IMR-90 (cell line): Measurements from ENCODE around the gene AGO3. TPM values are rescaled to one million over a fixed set of nuclear protein-coding genes. Genes with fewer than 3 reads are reported as not detected.

Experiments
- ATAC-seq: fragments of 200-7000 bp; cut with Tn5 transposase; 2 replicates; pipeline ENCODE4 v1.9.1; 2020; ENCODE audit warnings: low read depth, mild to moderate bottlenecking, moderate library complexity
- BruUV-seq: library from RNA; stranded (reverse); fragments of 400-500 nt; replicated peaks from 2 replicates; lab custom pipeline; 2021; lab: Mats Ljungman, UMichigan
- CTCF ChIA-PET: fragments of 300-600 bp; formaldehyde crosslinking; extraction: SDS; loops from one replicate; lab custom pipeline; 2021; ENCODE audit warnings: antibody characterized with exemption; lab: Yijun Ruan, JAX
- POLR2A ChIA-PET: fragments of 300-600 bp; sonication (Branson Sonifier 250); formaldehyde crosslinking; loops from one replicate; lab custom pipeline; 2022; ENCODE audit warnings: antibody characterized with exemption; ENCODE audit not compliant: unreplicated experiment; lab: Charles Lee
- DNase-seq: peaks from one replicate; pipeline ENCODE4 v3.0.0; 2013
- H2AFZ ChIP-seq: replicated peaks from 2 replicates; pipeline ENCODE3; 2013; ENCODE audit warnings: low read length, mild to moderate bottlenecking; ENCODE audit not compliant: poor library complexity
- H2AK5ac ChIP-seq: 2 replicates; pipeline ENCODE4 v1.6.1; 2013; ENCODE audit warnings: low read depth, low read length, inconsistent platforms
- H2AK9ac ChIP-seq: replicated peaks from 2 replicates; pipeline ENCODE3; 2013; ENCODE audit warnings: mild to moderate bottlenecking, low read depth, low read length, moderate library complexity; ENCODE audit not compliant: poor library complexity
- H2BK120ac ChIP-seq: 2 replicates; pipeline ENCODE4 v1.6.1; 2013; ENCODE audit warnings: low read depth, low read length, inconsistent platforms
- H2BK15ac ChIP-seq: 3 replicates; pipeline ENCODE4 v1.6.1; 2013; ENCODE audit warnings: low read depth, low read length, inconsistent platforms
- H2BK20ac ChIP-seq: 2 replicates; pipeline ENCODE4 v1.6.1; 2013; ENCODE audit warnings: low read depth, mild to moderate bottlenecking, inconsistent platforms, low read length, moderate library complexity
- H2BK5ac ChIP-seq: 2 replicates; pipeline ENCODE4 v1.6.1; 2013; ENCODE audit warnings: mild to moderate bottlenecking, low read depth, low read length, inconsistent platforms; ENCODE audit not compliant: poor library complexity, severe bottlenecking
- H3K14ac ChIP-seq: replicated peaks from 2 replicates; pipeline ENCODE4 v1.6.1; 2013; ENCODE audit warnings: low read depth, low read length, inconsistent platforms
- H3K18ac ChIP-seq: 2 replicates; pipeline ENCODE4 v1.6.1; 2013; ENCODE audit warnings: low read depth, low read length, control low read depth
- H3K23ac ChIP-seq: 2 replicates; pipeline ENCODE4 v1.6.1; 2013; ENCODE audit warnings: low read depth, low read length, inconsistent platforms
- H3K27ac ChIP-seq: 2 replicates; pipeline ENCODE4 v1.5.1; 2013; ENCODE audit warnings: mild to moderate bottlenecking, control low read depth, low read length; ENCODE audit not compliant: insufficient read depth
- H3K27me3 ChIP-seq: 2 replicates; pipeline ENCODE4 v1.6.1; 2013; ENCODE audit warnings: low read length; ENCODE audit not compliant: control insufficient read depth, insufficient read depth
- H3K36me3 ChIP-seq: 2 replicates; pipeline ENCODE4 v1.6.1; 2013; ENCODE audit warnings: low read length, mixed read lengths; ENCODE audit not compliant: control insufficient read depth, insufficient read depth
- H3K4ac ChIP-seq: 2 replicates; pipeline ENCODE4 v1.6.1; 2013; ENCODE audit warnings: low read depth, low read length, inconsistent platforms
- H3K4me1 ChIP-seq: 2 replicates; pipeline ENCODE4 v1.6.1; 2013; ENCODE audit warnings: low read length, mixed read lengths; ENCODE audit not compliant: control insufficient read depth, insufficient read depth
- H3K4me2 ChIP-seq: 2 replicates; pipeline ENCODE4 v1.6.1; 2013; ENCODE audit warnings: low read depth, mild to moderate bottlenecking, control low read depth, low read length, moderate library complexity
- H3K4me3 ChIP-seq: 2 replicates; pipeline ENCODE4 v1.5.1; 2013; ENCODE audit warnings: low read depth, mild to moderate bottlenecking, control low read depth, low read length, moderate library complexity; ENCODE audit not compliant: insufficient read depth
- H3K56ac ChIP-seq: 2 replicates; pipeline ENCODE4 v1.6.1; 2013; ENCODE audit warnings: low read length, inconsistent platforms; ENCODE audit not compliant: insufficient read depth; ENCODE audit errors: extremely low read depth
- H3K79me1 ChIP-seq, 2 experiments: 2 replicates each; pipeline ENCODE4 v1.6.1; 2013; ENCODE audit warnings: low read length in 2 of 2, inconsistent platforms in 1 of 2, low read depth in 1 of 2
- H3K9ac ChIP-seq: 2 replicates; pipeline ENCODE4 v1.6.1; 2013; ENCODE audit warnings: low read depth, low read length, control low read depth
- H3K9me1 ChIP-seq: 2 replicates; pipeline ENCODE4 v1.6.1; 2013; ENCODE audit warnings: low read length, inconsistent platforms; ENCODE audit not compliant: insufficient read depth
- H3K9me3 ChIP-seq: 2 replicates; pipeline ENCODE4 v1.6.1; 2013; ENCODE audit warnings: low read length; ENCODE audit not compliant: control insufficient read depth, insufficient read depth
- H4K20me1 ChIP-seq: 2 replicates; pipeline ENCODE4 v1.6.1; 2013; ENCODE audit warnings: low read length, inconsistent platforms; ENCODE audit not compliant: insufficient read depth
- H4K5ac ChIP-seq: 2 replicates; pipeline ENCODE4 v1.6.1; 2013; ENCODE audit warnings: mild to moderate bottlenecking, low read depth, low read length, control low read depth
- H4K8ac ChIP-seq, 2 experiments: 2 replicates each; pipeline ENCODE4 v1.6.1; 2013; ENCODE audit warnings: low read depth in 2 of 2, low read length in 2 of 2, control low read depth in 1 of 2, inconsistent platforms in 1 of 2
- H4K91ac ChIP-seq: 2 replicates; pipeline ENCODE4 v1.6.1; 2013; ENCODE audit warnings: low read depth, low read length, inconsistent platforms; ENCODE audit not compliant: insufficient read depth
- CHD1 ChIP-seq: IDR thresholded peaks from 2 replicates; pipeline ENCODE4 v1.6.1; 2012; ENCODE audit warnings: low read depth, low read length, improper control_type of control experiment
- CTCF ChIP-seq: conservative IDR thresholded peaks from 2 replicates; pipeline ENCODE4 v1.5.1; 2012; ENCODE audit warnings: mild to moderate bottlenecking, low read depth, low read length, improper control_type of control experiment
- MAZ ChIP-seq: IDR thresholded peaks from 2 replicates; pipeline ENCODE4 v1.6.1; 2012; ENCODE audit warnings: low read depth, mild to moderate bottlenecking, low read length, improper control_type of control experiment, moderate library complexity, borderline replicate concordance
- MXI1 ChIP-seq: IDR thresholded peaks from 2 replicates; pipeline ENCODE4 v1.6.1; 2012; ENCODE audit warnings: low read depth, mild to moderate bottlenecking, low read length, moderate library complexity, borderline replicate concordance
- NFE2L2 ChIP-seq: fragments of 150-350 bp; IDR thresholded peaks from 2 replicates; pipeline ENCODE4 v1.6.1; 2016; ENCODE audit warnings: low read depth, mild to moderate bottlenecking, low read length
- RAD21 ChIP-seq: IDR thresholded peaks from 2 replicates; pipeline ENCODE4 v1.6.1; 2012; ENCODE audit warnings: low read length, improper control_type of control experiment
- RCOR1 ChIP-seq: IDR thresholded peaks from 2 replicates; pipeline ENCODE4 v1.6.1; 2012; ENCODE audit warnings: mild to moderate bottlenecking, low read length, improper control_type of control experiment; ENCODE audit not compliant: insufficient replicate concordance
- WGBS, 2 experiments: methylation state at CpG; one replicate each; pipeline versions ENCODE4 v1.1.5 to v1.1.7; 2013; ENCODE audit warnings: missing lambda C conversion rate in 2 of 2; ENCODE audit not compliant: insufficient read length in 1 of 2; ENCODE audit errors: extremely low coverage in 2 of 2; 5-methylcytosine and 5-hydroxymethylcytosine counted together
- dilution Hi-C: fragments of 300-500 bp; cut with HindIII; formaldehyde crosslinking; loops from one replicate; pipeline ENCODE4 v1.14.3; 2018; ENCODE audit warnings: low sequenced_read_pairs; ENCODE audit not compliant: unreplicated experiment
- in situ Hi-C: fragments of 300-500 bp; cut with MboI; formaldehyde crosslinking; loops from 3 replicates; pipeline ENCODE4 v1.14.3; 2019; ENCODE audit warnings: low sequenced_read_pairs, inconsistent platforms, mixed read lengths
- intact Hi-C: fragments of 100-400 bp; cut with micrococcal nuclease; formaldehyde crosslinking; loops from 2 replicates; pipeline ENCODE4 v1.10.0; 2022
- polyA plus RNA-seq, 3 experiments: library from polyadenylated mRNA; depleted of rRNA; stranded (reverse); fragments of >200 nt; gene quantifications; 2 replicates each; pipeline ENCODE4 v1.2.3, GENCODE V29; 2012; ENCODE audit warnings: low replicate concordance in 1 of 3
- total RNA-seq: library from RNA; depleted of rRNA; stranded (reverse); fragments of >200 nt; gene quantifications from 2 replicates; pipeline ENCODE4 v1.2.3, GENCODE V29; 2012

Gene AGO3
- total and polyA plus RNA-seq, 2 of the 4 experiments (the other 2 are of a cell fraction), result 8.9 to 25.6 TPM

- Histone ChIP-seq H3K4me3 (no peak overlapping the region), H2AK9ac (no peak overlapping the region), H3K4ac (no peak overlapping the region), H3K36me3 (peaks cover 24% of the 10 kb centered on the region), H2AK5ac (no peak overlapping the region), H3K23ac (no peak overlapping the region), H2AFZ (no peak overlapping the region), H3K79me1 (no peaks in the 10 kb centered on the region), H3K56ac (no peak overlapping the region), H2BK15ac (no peak overlapping the region), H3K9ac (no peak overlapping the region), H3K4me2 (no peak overlapping the region), H3K27me3 (no peaks in the 10 kb centered on the region), H2BK20ac (no peak overlapping the region), H2BK120ac (no peak overlapping the region), H3K9me1 (peaks cover 7% of the 10 kb centered on the region), H4K8ac (no peak overlapping the region), H4K20me1 (no peaks in the 10 kb centered on the region), H4K91ac (no peak overlapping the region), H3K9me3 (no peaks in the 10 kb centered on the region), H3K18ac (no peak overlapping the region), H4K5ac (no peak overlapping the region), H2BK5ac (no peak overlapping the region), H3K27ac (no peak overlapping the region), H3K4me1 (no peaks in the 10 kb centered on the region), H3K14ac (no peak overlapping the region)
- intact Hi-C loops (no loop called here), dilution Hi-C loops (no loop called here), in situ Hi-C loops (no loop called here)
- ChIA-PET POLR2A (no interaction called here), CTCF (no interaction called here)
- no TSS peak for BruUV-seq
- DNase-seq (no peak), ATAC-seq (no peak)
- TF ChIP-seq RAD21, result no peak
- TF ChIP-seq RCOR1, result no peak
- no peak for TF ChIP-seq NFE2L2
- TF ChIP-seq CHD1, result no peak
- TF ChIP-seq MAZ, result no peak
- no peak for TF ChIP-seq MXI1
- no peak for TF ChIP-seq CTCF
- WGBS, 2 experiments, result 100% methylated on average over 4 of the region's 9 CpGs; no CpG with 5 or more reads in 1 of the 2 experiments
Observed at GRCh38 chr1:35901235-35901634, 29.7 kb upstream of the AGO3 start.
